Measurements from ENCODE around the gene SLC35F1.

SLC35F1 gene

GRCh38 chr6:118313762-118314161 lies 406.7 kb downstream of the SLC35F1 start:
- H3K4me3 ChIP-seq (ENCODE audit: low read length): no peak overlapping the region
- no peak for TF ChIP-seq ZNF274 (IDR thresholded peaks at IDR 0.05; ENCODE audit: low read depth, low read length)

DNA sequence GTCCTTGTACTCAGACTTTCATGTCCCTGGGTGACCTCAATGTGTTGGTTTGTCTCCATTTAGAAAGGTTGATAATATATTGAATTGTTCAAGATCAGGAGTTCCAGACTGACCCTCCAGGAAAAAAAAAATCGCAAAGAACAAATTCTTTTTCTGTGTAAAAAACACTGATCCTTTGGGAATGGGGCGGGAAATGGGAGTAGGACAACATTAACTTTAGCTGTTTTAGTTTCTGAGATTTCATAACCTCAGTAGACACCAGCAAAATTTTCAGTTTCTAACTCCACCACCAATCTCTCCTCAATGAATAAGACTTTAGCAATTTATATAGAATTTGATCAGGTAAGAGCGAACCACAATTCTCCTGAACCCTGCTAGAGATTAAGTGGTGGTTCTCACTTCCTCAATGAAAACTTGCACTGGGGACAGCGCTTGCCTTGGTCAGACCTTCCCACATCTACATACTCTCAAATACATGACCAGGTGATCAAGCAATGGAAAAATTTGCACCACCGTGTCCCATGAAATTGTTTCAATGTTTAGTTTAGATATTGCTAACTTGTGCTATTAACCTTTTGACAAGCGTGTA lies 409.8 kb downstream of the SLC35F1 start:
- no peak for TF ChIP-seq ZNF274 (IDR thresholded peaks at IDR 0.05; ENCODE audit: low read depth, low read length)
- H3K4me3 ChIP-seq (ENCODE audit: low read length): no peak overlapping the region

GRCh38 chr6:118317581-118318563 lies 410.8 kb downstream of the SLC35F1 start:
- no peak overlapping the region for H3K4me3 ChIP-seq (ENCODE audit: low read length)

DNA sequence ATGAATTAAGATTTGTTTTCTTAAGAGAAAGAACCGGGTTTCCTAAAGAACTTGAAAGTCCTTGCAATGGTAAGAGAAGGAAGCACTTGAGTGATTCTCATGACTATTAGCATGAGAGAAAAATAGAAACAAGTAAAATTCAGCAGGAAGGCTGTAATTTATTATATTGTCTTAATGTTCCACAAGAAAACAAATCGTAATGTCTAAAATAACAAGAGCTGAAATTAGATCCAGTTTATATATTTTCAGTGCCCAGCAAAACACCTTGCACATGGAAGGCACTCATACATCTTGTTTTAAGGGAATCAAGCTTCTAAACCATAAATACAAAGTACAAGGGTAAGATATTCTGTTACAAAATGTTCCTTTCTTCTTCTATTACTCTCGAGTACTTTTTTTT lies 411.6 kb downstream of the SLC35F1 start:
- TF ChIP-seq ZNF274 (IDR thresholded peaks at IDR 0.05; ENCODE audit: low read depth, low read length): no peak
- no peak overlapping the region for H3K4me3 ChIP-seq (ENCODE audit: low read length)

More at GRCh38 chr6:118317581-118318563, 410.8 kb downstream of the SLC35F1 start:
- TF ChIP-seq ZNF274 (IDR thresholded peaks at IDR 0.05; ENCODE audit: low read depth, low read length): no peak

- no peak for TF ChIP-seq ZNF274 (IDR thresholded peaks at IDR 0.05; ENCODE audit: low read depth, low read length)
- H3K4me3 ChIP-seq (ENCODE audit: low read length): no peak overlapping the region
Observed at GRCh38 chr6:118319416-118319815, 412.4 kb downstream of the SLC35F1 start.

DNA sequence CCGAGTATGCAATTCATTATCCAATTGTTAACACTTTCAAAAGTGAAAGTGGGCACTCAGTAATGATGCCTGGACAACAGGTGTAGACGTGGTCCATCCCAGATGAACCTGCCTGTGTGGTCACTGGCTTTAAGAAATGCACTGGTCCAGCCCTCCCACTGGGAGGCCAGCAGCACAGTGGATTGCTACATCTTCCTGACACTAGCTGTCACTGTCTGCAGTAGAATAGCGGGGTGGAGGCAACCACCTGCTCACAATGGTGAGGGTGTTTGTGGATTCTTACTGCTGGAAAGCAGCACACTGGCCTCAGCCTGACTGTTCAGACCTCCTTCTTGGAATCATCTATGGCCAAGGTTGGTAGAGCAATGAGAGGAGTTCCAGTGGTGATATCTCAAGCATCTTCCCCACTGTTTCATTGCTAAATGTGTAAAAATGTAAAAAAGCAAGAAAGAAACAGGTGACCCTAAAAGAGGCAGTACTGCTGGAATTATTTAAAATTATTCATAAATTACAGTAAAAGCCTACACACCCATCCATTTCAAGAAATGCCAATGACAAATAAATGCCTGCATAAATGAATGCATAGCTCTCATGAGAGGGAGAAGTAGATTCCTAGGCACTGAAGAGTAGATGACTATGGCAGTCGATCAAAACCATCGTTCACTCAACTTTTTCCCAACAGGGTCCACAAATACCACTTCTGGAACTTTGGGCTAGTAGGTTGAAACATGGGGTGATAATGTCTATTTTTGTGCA lies 413.0 kb downstream of the SLC35F1 start:
- no peak overlapping the region for H3K4me3 ChIP-seq (ENCODE audit: low read length)
- no peak for TF ChIP-seq ZNF274 (IDR thresholded peaks at IDR 0.05; ENCODE audit: low read depth, low read length)

- TF ChIP-seq ZNF274 (IDR thresholded peaks at IDR 0.05; ENCODE audit: low read depth, low read length): no peak
- no peak overlapping the region for H3K4me3 ChIP-seq (ENCODE audit: low read length)
Observed at GRCh38 chr6:118320652-118321051, 413.6 kb downstream of the SLC35F1 start.

DNA sequence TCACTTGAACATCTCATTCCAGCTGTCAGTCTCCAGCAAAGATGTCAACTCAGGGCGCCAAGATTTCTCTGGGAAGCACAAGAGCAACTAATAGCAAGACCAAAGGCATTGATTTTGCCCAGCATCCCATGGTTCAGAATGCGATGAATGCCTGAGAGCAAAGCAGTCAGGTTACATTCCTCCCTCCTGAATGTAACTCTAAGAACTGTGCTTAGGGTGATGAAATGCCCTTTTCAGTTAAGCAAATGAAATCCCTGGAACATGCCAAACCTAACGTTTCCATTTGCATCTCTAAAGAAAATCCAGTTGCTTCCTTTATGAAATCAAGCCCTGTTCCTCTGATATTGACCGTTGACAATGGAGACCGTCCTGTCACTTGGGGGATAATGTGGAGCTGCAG lies 417.1 kb downstream of the SLC35F1 start:
- no peak overlapping the region for H3K4me3 ChIP-seq (ENCODE audit: low read length)
- TF ChIP-seq ZNF274 (IDR thresholded peaks at IDR 0.05; ENCODE audit: low read depth, low read length): no peak

DNA sequence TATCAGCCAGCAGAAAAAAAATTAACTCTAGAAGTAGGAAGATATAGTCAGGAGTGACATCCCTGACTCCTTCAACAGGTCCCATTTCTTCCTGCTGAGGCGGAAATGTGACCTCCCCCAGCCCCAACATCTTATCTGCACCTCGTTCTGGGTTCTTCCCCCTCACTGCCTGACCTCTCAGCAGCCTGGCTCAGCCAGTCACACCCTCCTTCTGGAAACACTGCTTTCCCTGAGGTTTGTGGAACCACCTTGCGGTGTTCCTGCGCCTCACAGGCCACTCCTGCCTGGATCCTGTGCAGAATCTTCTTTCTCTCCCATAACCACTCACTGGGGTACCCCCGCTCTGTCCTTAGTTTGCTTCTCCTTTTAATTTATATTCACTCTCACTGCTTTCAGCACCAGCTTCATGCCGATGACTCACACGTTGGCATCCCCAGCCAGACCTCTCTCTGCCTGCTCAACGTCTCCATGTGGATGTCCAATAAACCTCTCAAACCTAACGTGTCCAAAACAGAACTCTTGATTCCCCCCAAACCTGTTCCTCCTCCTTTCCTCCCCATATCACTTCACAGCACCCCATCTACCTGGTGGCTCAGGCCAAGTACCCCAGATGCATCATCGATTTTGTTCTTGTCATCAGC lies 418.3 kb downstream of the SLC35F1 start:
- no peak overlapping the region for H3K4me3 ChIP-seq (ENCODE audit: low read length)
- TF ChIP-seq ZNF274 (IDR thresholded peaks at IDR 0.05; ENCODE audit: low read depth, low read length): no peak

DNA sequence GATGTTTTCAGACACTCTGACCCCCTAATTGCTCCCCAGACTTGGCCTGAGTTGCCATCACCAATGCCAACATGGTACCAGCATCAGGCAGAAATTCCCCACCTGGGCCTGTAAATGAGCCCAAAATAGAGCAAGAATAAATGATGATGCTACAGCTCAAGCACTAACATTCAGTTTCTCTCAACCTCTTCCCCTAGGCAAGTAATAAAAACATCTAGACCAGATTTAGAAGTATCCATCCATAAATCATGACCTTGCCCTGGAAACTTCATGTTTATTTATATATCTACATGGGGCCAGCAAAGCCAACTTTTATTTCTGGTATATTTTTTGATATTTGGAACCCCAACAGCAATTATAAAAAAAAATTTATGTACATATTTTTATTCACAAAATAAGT lies 419.6 kb downstream of the SLC35F1 start:
- H3K4me3 ChIP-seq (ENCODE audit: low read length): no peak overlapping the region
- no peak for TF ChIP-seq ZNF274 (IDR thresholded peaks at IDR 0.05; ENCODE audit: low read depth, low read length)

GRCh38 chr6:118327237-118327636 lies 420.2 kb downstream of the SLC35F1 start:
- no peak overlapping the region for H3K4me3 ChIP-seq (ENCODE audit: low read length)

DNA sequence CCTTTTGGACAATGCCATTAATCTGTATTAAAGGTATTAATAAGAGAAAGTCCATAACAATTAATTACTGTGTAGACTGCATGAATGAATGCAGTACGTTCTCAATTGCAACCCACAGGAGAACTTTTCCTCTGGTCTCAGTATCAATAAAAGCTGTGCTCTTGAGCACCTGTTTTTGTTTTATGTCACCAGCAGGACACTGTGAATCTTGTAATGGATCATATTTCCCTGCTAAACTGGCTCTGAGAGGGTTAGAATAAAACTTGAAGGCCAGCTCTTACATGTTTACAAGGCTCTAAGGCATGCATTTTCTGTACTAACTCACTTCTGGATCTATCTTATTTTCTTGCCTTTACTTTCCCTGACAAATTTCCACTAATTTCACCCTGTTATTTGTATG lies 426.7 kb downstream of the SLC35F1 start:
- no peak overlapping the region for H3K4me3 ChIP-seq (ENCODE audit: low read length)
- TF ChIP-seq ZNF274 (IDR thresholded peaks at IDR 0.05; ENCODE audit: low read depth, low read length): no peak

More at GRCh38 chr6:118327237-118327636, 420.2 kb downstream of the SLC35F1 start:
- no peak for TF ChIP-seq ZNF274 (IDR thresholded peaks at IDR 0.05; ENCODE audit: low read depth, low read length)

DNA sequence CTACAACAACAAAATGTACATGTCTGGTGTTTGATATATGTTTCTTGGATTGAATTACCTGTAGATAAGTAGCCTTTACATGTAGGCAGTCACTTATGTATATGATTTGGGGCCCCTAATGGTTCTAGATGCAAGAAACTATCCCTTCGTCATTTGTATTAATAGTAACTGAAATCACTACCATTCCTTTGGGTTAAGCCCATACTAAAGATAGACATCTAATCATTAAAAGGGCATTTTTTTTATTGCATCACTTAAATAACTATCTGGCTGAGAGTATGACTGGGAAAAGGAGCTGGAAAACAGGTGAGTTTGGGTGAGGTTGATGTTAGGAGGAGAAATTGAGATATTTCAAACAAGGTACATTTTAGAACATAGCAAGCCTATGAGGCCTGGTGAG lies 427.6 kb downstream of the SLC35F1 start:
- no peak overlapping the region for H3K4me3 ChIP-seq (ENCODE audit: low read length)
- TF ChIP-seq ZNF274 (IDR thresholded peaks at IDR 0.05; ENCODE audit: low read depth, low read length): no peak

DNA sequence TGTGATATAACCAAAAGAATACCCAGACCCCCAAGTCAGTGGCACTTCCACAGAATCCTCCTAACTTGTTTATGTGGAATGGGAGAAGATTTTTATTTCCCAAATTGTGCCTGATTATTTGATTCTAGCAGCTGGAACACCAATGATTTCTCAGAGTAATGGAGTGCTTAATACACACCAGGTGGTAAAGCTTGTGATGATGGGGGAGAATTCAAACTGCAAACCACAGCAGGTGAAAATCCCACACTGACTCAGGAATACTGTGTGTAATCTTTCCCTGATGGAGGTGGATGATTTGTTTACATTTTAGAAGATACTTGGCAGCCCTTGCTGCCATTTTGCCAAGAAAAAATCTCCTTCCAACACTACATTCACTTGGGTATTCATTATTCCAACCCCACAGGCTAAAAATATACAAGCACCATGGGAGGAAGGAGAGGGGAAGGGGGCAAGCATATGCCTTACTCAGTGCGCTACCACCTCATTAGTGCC lies 428.3 kb downstream of the SLC35F1 start:
- no peak for TF ChIP-seq ZNF274 (IDR thresholded peaks at IDR 0.05; ENCODE audit: low read depth, low read length)
- no peak overlapping the region for H3K4me3 ChIP-seq (ENCODE audit: low read length)

Measured in GM08714 (cell line).